BLaER1 treated with 17β-estradiol and CSF1 and Interleukin-3, amounts not matched to agents 10 nM and 100 nM (cell line): ENCODE measurements around the gene RASGRP3.

Experiments
- H3K27ac ChIP-seq, 11 experiments: shearing (Covaris generic); formaldehyde crosslinking; 2 replicates each; pipeline ENCODE4 v1.8.1; 2022
- H3K27me3 ChIP-seq, 11 experiments: shearing (Covaris generic); formaldehyde crosslinking; 2 replicates each; pipeline ENCODE4 v1.8.1; 2022
- H3K36me3 ChIP-seq, 11 experiments: shearing (Covaris generic); formaldehyde crosslinking; 2 replicates each; pipeline ENCODE4 v1.8.1; 2022
- H3K4me1 ChIP-seq, 10 experiments: shearing (Covaris generic); formaldehyde crosslinking; 2 replicates each; pipeline ENCODE4 v1.8.1; 2022
- H3K4me2 ChIP-seq, 11 experiments: shearing (Covaris generic); formaldehyde crosslinking; 2 replicates each; pipeline ENCODE4 v1.8.1; 2022
- H3K4me3 ChIP-seq, 10 experiments: shearing (Covaris generic); formaldehyde crosslinking; 2 replicates each; pipeline ENCODE4 v1.8.1; 2022
- H3K9ac ChIP-seq, 11 experiments: shearing (Covaris generic); formaldehyde crosslinking; 2 replicates each; pipeline ENCODE4 v1.8.1; 2022
- H3K9me3 ChIP-seq, 11 experiments: shearing (Covaris generic); formaldehyde crosslinking; replicated peaks in 1 of 11; 2 replicates each; pipeline ENCODE4 v1.8.1; 2022
- H4K20me1 ChIP-seq, 11 experiments: shearing (Covaris generic); formaldehyde crosslinking; 2 replicates each; pipeline ENCODE4 v1.8.1; 2022
- Cebpa-rat ChIP-seq, 11 experiments: shearing (Covaris generic); IDR thresholded peaks; 2 replicates each; pipeline ENCODE4 v1.8.1; 2022

Gene RASGRP3

GRCh38 chr2:33518929-33519328 lies 42.5 kb downstream of the RASGRP3 start:
- H3K27ac ChIP-seq: no peak overlapping the region
- TF ChIP-seq Cebpa-rat (IDR thresholded peaks at IDR 0.05): no peak
- H3K36me3 ChIP-seq: peaks cover 0 to 24% (median 0%) of the 10 kb centered on the region in 11 experiments; a peak in 4 of 22 replicates
- H3K4me1 ChIP-seq: no peaks in the 10 kb centered on the region
- no peak overlapping the region for H3K4me3 ChIP-seq
- H3K4me2 ChIP-seq: no peak overlapping the region
- no peaks in the 10 kb centered on the region for H3K9me3 ChIP-seq
- no peaks in the 10 kb centered on the region for H3K27me3 ChIP-seq
- H3K9ac ChIP-seq: no peak overlapping the region
- no peaks in the 10 kb centered on the region for H4K20me1 ChIP-seq

- no peaks in the 10 kb centered on the region for H4K20me1 ChIP-seq
- H3K4me3 ChIP-seq: no peak overlapping the region
- no peaks in the 10 kb centered on the region for H3K27me3 ChIP-seq
- peaks cover 0 to 13% (median 0%) of the 10 kb centered on the region in 11 experiments; a peak in 2 of 22 replicates for H3K36me3 ChIP-seq
- no peak overlapping the region for H3K4me2 ChIP-seq
- H3K9me3 ChIP-seq: no peaks in the 10 kb centered on the region
- no peak for TF ChIP-seq Cebpa-rat (IDR thresholded peaks at IDR 0.05)
- H3K9ac ChIP-seq: no peak overlapping the region
- H3K4me1 ChIP-seq: peaks cover 0 to 8% (median 0%) of the 10 kb centered on the region in 10 experiments; a peak in 1 of 20 replicates
- no peak overlapping the region for H3K27ac ChIP-seq
Observed at GRCh38 chr2:33521791-33522281, 45.4 kb downstream of the RASGRP3 start.

GRCh38 chr2:33522576-33522975 lies 46.1 kb downstream of the RASGRP3 start:
- Histone ChIP-seq H3K9ac (no peak overlapping the region), H4K20me1 (no peaks in the 10 kb centered on the region), H3K27ac (no peak overlapping the region), H3K36me3 (peaks cover 0 to 13% (median 0%) of the 10 kb centered on the region in 11 experiments; a peak in 2 of 22 replicates), H3K4me2 (no peak overlapping the region), H3K27me3 (no peaks in the 10 kb centered on the region), H3K4me3 (no peak overlapping the region), H3K4me1 (peaks cover 0 to 8% (median 0%) of the 10 kb centered on the region in 10 experiments; a peak in 1 of 20 replicates), H3K9me3 (no peaks in the 10 kb centered on the region)
- no peak for TF ChIP-seq Cebpa-rat (IDR thresholded peaks at IDR 0.05)

GRCh38 chr2:33525666-33526065 lies 49.2 kb downstream of the RASGRP3 start:
- Histone ChIP-seq H3K27me3 (no peaks in the 10 kb centered on the region), H3K27ac (peak overlapping the region in 1 of 11 experiments; percentile 25; a peak in 1 of 22 replicates), H3K36me3 (peaks cover 0 to 7% (median 0%) of the 10 kb centered on the region in 11 experiments; a peak in 1 of 22 replicates), H3K9me3 (no peaks in the 10 kb centered on the region), H3K4me3 (no peak overlapping the region), H4K20me1 (no peaks in the 10 kb centered on the region), H3K9ac (no peak overlapping the region), H3K4me1 (peaks cover 0 to 38% (median 2%) of the 10 kb centered on the region in 10 experiments; a peak in 7 of 20 replicates), H3K4me2 (no peak overlapping the region; a peak in 1 of 22 replicates)
- no peak for TF ChIP-seq Cebpa-rat (IDR thresholded peaks at IDR 0.05)

- Histone ChIP-seq H3K9me3 (no peaks in the 10 kb centered on the region), H3K27ac (peak overlapping the region in 1 of 11 experiments; percentile 25; a peak in 1 of 22 replicates), H3K4me2 (peak overlapping the region in 1 of 11 experiments; percentile 10; a peak in 2 of 22 replicates), H3K4me1 (peaks cover 0 to 42% (median 2%) of the 10 kb centered on the region in 10 experiments; a peak in 7 of 20 replicates), H3K9ac (no peak overlapping the region), H3K36me3 (peaks cover 0 to 7% (median 0%) of the 10 kb centered on the region in 11 experiments; a peak in 1 of 22 replicates), H3K4me3 (no peak overlapping the region), H4K20me1 (no peaks in the 10 kb centered on the region), H3K27me3 (no peaks in the 10 kb centered on the region)
- TF ChIP-seq Cebpa-rat (IDR thresholded peaks at IDR 0.05): no peak
Observed at GRCh38 chr2:33526132-33526531, 49.7 kb downstream of the RASGRP3 start.

GRCh38 chr2:33526921-33527320 lies 50.5 kb downstream of the RASGRP3 start:
- Histone ChIP-seq H4K20me1 (no peaks in the 10 kb centered on the region), H3K36me3 (peaks cover 0 to 7% (median 0%) of the 10 kb centered on the region in 11 experiments; a peak in 1 of 22 replicates), H3K4me1 (peaks cover 0 to 50% (median 2%) of the 10 kb centered on the region in 10 experiments; a peak in 7 of 20 replicates), H3K27ac (no peak overlapping the region), H3K4me2 (no peak overlapping the region), H3K27me3 (no peaks in the 10 kb centered on the region), H3K9ac (no peak overlapping the region), H3K9me3 (no peaks in the 10 kb centered on the region), H3K4me3 (no peak overlapping the region)
- TF ChIP-seq Cebpa-rat (IDR thresholded peaks at IDR 0.05): no peak

GRCh38 chr2:33528441-33528950 lies 52.0 kb downstream of the RASGRP3 start:
- Histone ChIP-seq H3K27me3 (no peaks in the 10 kb centered on the region), H3K4me1 (peaks cover 0 to 64% (median 2%) of the 10 kb centered on the region in 10 experiments; a peak in 7 of 20 replicates), H3K9ac (no peak overlapping the region), H3K36me3 (peaks cover 0 to 7% (median 0%) of the 10 kb centered on the region in 11 experiments; a peak in 1 of 22 replicates), H4K20me1 (no peaks in the 10 kb centered on the region), H3K4me3 (no peak overlapping the region), H3K4me2 (peak overlapping the region in 4 of 11 experiments; percentile 2 to 57 (median 35); a peak in 5 of 22 replicates), H3K9me3 (no peaks in the 10 kb centered on the region), H3K27ac (no peak overlapping the region)
- TF ChIP-seq Cebpa-rat (IDR thresholded peaks at IDR 0.05): no peak

GRCh38 chr2:33529771-33530481 lies 53.5 kb downstream of the RASGRP3 start:
- Histone ChIP-seq H4K20me1 (no peaks in the 10 kb centered on the region), H3K27ac (peak overlapping the region in 2 of 11 experiments; percentile 3 to 16; a peak in 2 of 22 replicates), H3K9ac (no peak overlapping the region), H3K4me3 (no peak overlapping the region), H3K9me3 (no peaks in the 10 kb centered on the region), H3K27me3 (no peaks in the 10 kb centered on the region), H3K4me2 (peak overlapping the region in 3 of 11 experiments; percentile 5 to 53 (median 36); a peak in 4 of 22 replicates), H3K36me3 (peaks cover 0 to 7% (median 0%) of the 10 kb centered on the region in 11 experiments; a peak in 1 of 22 replicates), H3K4me1 (peaks cover 0 to 64% (median 2%) of the 10 kb centered on the region in 10 experiments; a peak in 7 of 20 replicates)
- no peak for TF ChIP-seq Cebpa-rat (IDR thresholded peaks at IDR 0.05)
